COLO829 (cell line): ENCODE results near the gene GUCY2F.

Experiments
- DNase-seq: peaks from one replicate; pipeline ENCODE4 v3.0.0; 2012; ENCODE audit warnings: low spot score

The GUCY2F gene

GRCh38 chrX:109393859-109394258, 88.0 kb downstream of the GUCY2F start:
- no peak for DNase-seq

DNA sequence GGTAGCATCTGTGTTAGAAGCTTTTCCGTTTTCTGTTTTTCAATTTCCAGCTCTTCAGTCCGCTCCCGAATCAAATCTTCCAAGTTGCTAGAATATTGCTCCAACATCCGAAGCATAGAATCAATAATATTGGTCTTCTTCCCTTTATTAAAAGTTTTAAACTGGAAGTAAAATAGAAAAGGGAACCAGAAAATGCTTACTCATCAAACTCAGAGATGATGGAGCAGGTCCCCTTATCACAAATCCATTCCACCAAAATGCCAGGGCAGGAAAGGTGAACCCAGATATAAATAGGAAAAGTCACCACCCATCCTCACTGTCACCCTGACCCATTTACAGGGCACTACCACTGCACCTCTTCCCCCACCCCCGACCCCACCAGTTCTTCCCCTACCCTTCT, 89.0 kb downstream of the GUCY2F start:
- DNase-seq = no peak

DNA sequence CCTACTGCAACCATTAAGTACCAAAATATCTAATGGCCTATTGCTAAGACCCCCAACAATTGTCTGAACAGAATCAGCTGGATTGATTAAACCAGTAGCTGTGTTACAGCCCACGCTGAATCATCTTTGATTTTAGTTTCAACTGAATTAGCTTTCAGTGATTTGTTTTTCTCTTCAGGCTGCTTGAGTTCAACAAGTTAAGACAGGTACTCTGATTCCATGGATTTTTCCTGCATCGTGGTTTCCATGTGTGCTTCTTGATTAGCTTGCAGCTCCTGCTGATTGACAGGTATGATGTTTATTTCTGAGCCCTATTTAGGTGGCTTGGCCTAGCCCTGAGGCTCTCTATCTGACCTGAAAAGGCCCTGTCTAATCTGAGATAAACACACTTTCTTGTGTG, 91.3 kb downstream of the GUCY2F start:
- no peak for DNase-seq

DNA sequence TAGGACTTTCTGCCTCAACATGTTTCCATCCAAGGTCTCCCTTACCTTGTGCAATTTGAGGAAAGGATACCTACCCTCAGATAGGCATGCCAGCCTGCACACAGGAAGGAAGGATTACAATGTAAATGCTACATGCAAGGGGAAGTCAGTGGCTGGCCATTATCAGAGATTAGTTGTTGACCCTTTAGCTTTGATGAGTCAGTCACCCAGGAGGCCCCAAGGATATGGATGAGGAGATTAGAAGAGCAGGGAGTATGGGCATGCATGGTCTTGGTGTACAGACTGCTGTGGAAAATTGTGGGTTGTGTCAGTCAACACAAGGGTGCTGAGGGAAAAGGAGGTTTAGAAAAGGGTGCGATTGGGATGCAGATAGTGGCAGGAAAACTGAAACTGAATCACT, 92.0 kb downstream of the GUCY2F start:
- DNase-seq = no peak

GRCh38 chrX:109384699-109385098, 97.2 kb downstream of the GUCY2F start:
- peak; percentile 40 for DNase-seq

DNA sequence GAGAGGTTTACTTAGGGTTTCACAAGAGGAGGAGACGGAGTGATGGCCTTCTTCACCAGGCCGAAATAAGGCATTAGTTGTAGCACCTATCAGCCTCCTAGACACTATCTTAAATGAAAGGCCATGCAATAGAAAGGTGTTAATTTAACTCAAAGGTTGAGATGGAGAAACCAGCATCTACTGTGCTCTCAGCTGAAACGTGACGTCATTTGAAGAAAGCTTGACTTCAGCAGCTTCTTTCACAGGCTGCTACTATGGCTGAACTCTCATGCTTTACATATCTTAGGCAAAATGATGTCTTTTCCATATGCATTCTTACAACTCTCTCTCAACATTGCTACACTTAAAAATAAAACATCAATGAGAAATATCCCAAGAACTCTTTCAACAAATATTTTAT, 99.6 kb downstream of the GUCY2F start:
- DNase-seq = no peak

GRCh38 chrX:109378281-109378680, 103.6 kb downstream of the GUCY2F start:
- DNase-seq = no peak

DNA sequence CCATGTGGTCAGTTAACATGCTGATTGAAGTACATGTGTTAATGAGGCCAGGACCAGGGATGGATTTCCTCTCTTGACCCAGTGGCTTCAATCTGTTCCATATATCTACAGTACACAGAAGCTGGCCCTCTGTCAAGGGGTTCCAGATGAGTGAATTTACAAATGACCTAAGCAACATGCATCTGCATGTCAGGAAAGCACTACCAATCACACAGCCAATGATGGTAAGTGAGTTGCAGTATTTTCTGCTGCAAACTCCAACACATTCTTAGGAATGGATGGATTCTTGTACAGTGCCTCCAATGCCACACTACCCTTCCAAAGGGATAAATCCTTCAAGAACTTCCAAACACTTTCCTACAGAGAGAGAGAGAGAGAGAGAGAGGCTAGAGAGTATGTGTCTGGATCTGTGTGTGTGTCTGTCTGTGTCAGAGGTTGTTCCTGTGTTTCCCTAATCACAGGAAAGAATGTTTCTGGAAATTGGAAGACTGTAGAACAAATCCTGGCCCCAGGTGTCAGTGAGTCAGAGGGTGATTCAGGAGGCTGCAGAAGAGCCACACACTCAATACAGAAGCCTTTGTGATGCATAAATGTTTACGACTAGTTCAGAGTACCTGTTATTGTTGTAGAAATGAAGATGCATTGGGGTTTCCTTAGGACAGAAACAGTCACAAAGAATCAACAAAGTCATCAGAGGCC, 107.5 kb downstream of the GUCY2F start:
- no peak for DNase-seq

- DNase-seq = no peak
Measured at GRCh38 chrX:109373468-109373867, 108.4 kb downstream of the GUCY2F start.

DNA sequence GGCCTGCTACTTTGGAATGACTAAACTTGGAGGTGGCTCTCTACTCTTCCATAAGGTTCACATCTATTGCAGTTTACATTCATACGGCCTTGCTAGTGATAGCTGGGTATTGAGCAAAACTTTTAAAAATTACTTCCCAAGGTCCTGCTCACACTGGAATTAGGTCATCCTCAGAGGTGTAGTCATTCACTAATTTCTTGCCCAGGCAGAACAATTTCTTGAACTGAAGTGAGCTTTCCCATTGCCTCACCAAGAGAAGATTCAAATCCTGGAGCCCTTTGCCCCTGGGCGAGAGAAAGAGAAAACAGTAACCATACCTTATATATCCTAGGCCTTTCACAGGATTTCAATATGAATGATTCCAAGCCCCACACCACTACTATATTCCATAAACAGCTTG, 109.2 kb downstream of the GUCY2F start:
- DNase-seq = no peak

- DNase-seq = no peak
Measured at GRCh38 chrX:109372291-109372690, 109.6 kb downstream of the GUCY2F start.

DNA sequence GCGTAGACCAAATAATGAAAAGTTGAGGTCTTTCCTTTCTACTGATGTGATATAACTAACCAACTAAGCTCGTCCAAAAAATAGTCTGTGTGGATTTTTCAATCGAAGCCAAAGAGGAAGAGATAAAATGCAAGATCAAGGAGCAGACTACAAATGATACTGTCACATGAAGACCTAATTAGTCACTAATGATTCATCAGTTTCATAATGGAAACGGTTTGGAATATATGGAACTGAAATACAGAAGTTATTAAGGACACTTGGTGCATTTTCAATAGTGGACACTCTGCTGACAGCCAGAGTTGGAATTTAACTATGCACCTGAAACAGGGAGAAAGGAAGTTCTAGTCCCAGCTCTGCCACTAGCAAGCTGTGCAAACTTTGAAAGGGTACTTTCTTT, 119.8 kb downstream of the GUCY2F start:
- DNase-seq = no peak

GRCh38 chrX:109360301-109360700, 121.6 kb downstream of the GUCY2F start:
- DNase-seq = no peak

- no peak for DNase-seq
Measured at GRCh38 chrX:109357706-109358105, 124.2 kb downstream of the GUCY2F start.

DNA sequence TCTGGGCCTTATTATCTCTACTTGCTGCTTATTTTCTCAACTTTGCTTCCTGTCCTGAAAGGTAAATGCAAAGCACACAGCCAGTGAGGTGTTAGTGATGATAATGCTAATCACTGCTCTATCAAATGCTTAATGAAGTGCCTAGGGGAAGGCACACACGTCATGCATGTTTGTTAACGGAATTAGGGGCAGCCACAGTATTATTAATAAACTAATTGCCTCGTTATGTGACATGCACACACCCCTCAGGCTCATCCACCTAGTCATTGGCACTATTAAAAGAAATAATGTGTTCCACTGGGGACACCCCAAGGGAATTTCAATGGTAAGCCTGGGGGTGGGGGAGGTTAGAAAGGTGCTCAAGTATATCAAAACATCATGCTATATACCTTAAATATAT, 125.2 kb downstream of the GUCY2F start:
- no peak for DNase-seq

- DNase-seq = no peak
Measured at GRCh38 chrX:109352066-109352588, 129.8 kb downstream of the GUCY2F start.

- DNase-seq = no peak
Measured at GRCh38 chrX:109351557-109351956, 130.3 kb downstream of the GUCY2F start.

DNA sequence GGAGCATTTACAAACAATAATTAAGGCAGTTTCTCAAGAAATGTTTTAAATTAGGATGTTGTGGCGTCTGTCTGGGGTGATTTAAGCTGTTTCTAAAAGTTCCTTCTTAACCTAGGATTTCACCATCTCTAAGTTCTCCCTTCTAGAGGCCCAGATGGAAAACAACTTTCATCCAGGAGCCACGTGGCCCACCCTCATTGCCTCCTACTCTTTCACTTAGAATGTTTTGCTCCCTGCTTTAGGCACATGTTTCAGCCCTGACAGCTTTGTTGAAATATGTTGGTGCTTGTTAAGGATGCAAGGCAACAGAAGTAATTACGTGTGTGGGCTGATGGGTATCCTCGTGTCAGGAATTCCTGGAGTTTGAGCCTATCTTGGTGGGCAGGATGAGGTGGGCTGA, 131.3 kb downstream of the GUCY2F start:
- no peak for DNase-seq

DNA sequence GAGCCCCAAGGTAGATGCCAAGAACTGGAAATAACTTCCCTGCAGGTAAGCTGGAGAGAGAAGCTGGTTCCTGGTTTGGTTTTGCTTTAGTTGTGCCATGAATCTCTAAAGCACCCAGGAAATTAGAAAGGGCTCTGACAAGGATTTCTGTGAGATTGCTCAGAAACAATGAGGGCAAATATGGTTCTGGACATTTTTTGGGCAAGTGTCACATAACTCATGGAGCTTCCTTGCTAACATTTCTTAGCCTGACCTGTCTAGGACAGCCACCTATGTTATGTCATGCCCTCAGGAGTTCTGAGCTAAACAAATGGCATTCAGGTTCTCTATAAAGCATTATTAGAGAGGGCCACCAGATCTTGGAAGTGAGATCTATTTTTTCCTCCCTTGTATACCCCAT, 131.8 kb downstream of the GUCY2F start:
- no peak for DNase-seq

GRCh38 chrX:109347632-109348031, 134.3 kb downstream of the GUCY2F start:
- peak; percentile 79 for DNase-seq

DNA sequence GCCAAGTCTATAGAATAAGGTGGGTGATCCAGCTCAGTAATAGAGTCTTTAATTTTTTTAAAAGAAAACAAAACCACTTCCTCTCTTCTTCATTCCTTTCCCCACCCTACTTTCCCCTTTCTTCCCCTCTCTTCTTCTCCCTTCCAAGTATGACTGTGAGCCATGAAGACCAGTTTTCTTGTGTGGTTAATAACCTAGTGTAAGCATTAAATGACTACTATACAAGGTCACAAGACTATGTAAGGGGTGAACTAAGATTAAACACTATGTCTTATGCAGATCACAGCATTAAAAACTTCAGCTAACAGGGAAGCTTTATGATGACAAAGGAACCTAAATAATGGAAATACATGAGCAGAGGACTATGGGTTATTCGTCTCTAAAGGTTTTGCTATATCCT, 135.4 kb downstream of the GUCY2F start:
- no peak for DNase-seq

DNA sequence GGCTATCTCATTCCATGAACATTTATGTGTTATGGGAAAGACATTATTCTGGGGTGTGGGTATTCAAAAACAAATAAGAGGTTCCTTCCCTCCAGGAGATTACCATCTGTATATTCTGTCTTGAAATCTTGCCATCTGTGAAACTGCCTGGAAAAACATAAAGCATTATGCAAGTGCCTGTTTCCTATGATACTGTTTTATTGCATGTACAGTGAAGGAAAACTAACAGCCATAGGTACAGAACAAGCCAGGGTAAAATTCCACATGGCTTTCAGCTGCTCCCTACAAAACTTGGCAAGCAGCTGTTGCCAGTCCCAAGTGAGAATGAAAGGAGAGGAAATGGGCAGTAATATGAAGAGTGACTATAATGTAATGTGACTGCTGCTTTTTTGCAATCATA, 136.0 kb downstream of the GUCY2F start:
- DNase-seq = no peak

DNA sequence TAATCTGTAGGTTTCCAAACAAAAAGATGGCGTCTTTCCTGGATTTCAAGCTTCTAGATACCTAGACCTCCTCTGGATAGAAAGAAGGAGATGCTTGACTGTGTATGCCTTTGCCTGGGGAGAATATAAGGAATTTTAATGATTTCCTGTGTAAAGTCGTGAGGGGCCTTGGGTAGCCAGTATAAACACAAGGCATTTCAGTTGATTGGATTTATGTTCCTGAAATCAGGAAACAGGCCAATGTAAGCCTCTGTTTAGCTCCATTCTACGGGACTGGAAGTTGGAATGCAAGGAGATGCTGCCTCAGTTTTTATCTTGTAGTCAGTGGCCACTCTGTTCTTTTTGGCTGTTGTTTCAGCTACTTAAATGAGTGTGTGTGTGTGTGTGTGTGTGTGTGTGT, 137.2 kb downstream of the GUCY2F start:
- no peak for DNase-seq

- DNase-seq = no peak
Measured at GRCh38 chrX:109344101-109344500, 137.8 kb downstream of the GUCY2F start.
